MM.1S (cell line): ENCODE data around the gene ELMOD1.

Experiments
- EZH2 ChIP-seq: fragments of 300-600 bp; sonication (generic); optimal IDR thresholded peaks from 2 replicates; pipeline ENCODE3; 2017; ENCODE audit warnings: low read depth, mild to moderate bottlenecking, antibody characterized with exemption, low read length, mixed read lengths
- EZH2phosphoT487 ChIP-seq: fragments of 300-600 bp; sonication (generic); IDR thresholded peaks from 2 replicates; pipeline ENCODE4 v1.6.1; 2018; ENCODE audit warnings: antibody characterized with exemption, low read length
- TF ChIP-seq, protein P1 (sequence below): fragments of 300-600 bp; sonication (generic); IDR thresholded peaks from 2 replicates; pipeline ENCODE4 v1.5.1; 2016; ENCODE audit warnings: antibody characterized with exemption, low read length, mixed read lengths

DNA sequence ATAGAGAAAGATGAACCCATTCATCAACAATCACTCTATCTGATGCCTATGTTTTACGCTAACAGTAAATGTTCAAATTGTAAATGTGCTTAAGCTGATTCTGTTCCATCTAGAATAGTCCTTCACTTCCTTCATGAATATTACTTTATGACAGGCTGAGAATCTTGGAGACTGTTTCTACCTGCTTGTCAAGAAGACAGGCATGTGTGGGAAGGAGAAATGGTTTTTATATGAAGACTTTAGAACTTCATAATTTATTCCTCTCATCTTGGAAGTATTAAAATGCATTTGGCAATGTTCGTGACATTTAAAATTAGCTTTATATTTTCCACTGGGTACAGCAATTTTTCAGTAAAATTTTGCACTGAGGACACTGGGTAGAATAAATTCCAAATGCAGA is 41.0 kb downstream of the ELMOD1 start:
- TF ChIP-seq, protein P1, sequence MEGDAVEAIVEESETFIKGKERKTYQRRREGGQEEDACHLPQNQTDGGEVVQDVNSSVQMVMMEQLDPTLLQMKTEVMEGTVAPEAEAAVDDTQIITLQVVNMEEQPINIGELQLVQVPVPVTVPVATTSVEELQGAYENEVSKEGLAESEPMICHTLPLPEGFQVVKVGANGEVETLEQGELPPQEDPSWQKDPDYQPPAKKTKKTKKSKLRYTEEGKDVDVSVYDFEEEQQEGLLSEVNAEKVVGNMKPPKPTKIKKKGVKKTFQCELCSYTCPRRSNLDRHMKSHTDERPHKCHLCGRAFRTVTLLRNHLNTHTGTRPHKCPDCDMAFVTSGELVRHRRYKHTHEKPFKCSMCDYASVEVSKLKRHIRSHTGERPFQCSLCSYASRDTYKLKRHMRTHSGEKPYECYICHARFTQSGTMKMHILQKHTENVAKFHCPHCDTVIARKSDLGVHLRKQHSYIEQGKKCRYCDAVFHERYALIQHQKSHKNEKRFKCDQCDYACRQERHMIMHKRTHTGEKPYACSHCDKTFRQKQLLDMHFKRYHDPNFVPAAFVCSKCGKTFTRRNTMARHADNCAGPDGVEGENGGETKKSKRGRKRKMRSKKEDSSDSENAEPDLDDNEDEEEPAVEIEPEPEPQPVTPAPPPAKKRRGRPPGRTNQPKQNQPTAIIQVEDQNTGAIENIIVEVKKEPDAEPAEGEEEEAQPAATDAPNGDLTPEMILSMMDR = no peak
- no peak for TF ChIP-seq EZH2
- no peak for TF ChIP-seq EZH2phosphoT487
